ENCODE results near the gene PRKCQ. TPM values are rescaled to one million over a fixed set of nuclear protein-coding genes. Genes with fewer than 3 reads are reported as not detected.
A peak's percentile ranks its signal among the peaks of the same experiment; 100 is the strongest.

PRKCQ gene
- total and polyA plus RNA-seq, 2 experiments from 2014 or later = 0.43 to 0.97 TPM

GRCh38 chr10:6386346-6386745 lies 193.7 kb downstream of the PRKCQ start:
- H3K4me2 ChIP-seq = no peak overlapping the region
- no peaks in the 10 kb centered on the region for H4K20me1 ChIP-seq (ENCODE audit: insufficient read depth, poor library complexity, severe bottlenecking)
- TF ChIP-seq EZH2phosphoT487 (IDR thresholded peaks at IDR 0.05; ENCODE audit: low read depth, severe bottlenecking, unreplicated experiment) (no peak), EZH2 (IDR thresholded peaks at IDR 0.05; ENCODE audit: borderline replicate concordance) (no peak), CTCF (IDR thresholded peaks at IDR 0.05; ENCODE audit: poor library complexity) (no peak)
- WGBS (ENCODE audit: low lambda C conversion rate, missing lambda C conversion rate) = 95% methylated on average over 6 of the region's 6 CpGs
- no peaks in the 10 kb centered on the region for H3K9me2 ChIP-seq (replicated peaks; ENCODE audit: insufficient read depth)
- H3K79me2 ChIP-seq = no peaks in the 10 kb centered on the region
- no peak for DNase-seq (ENCODE audit: low spot score)
- no peaks in the 10 kb centered on the region for H3K27me3 ChIP-seq
- H3K9me3 ChIP-seq (ENCODE audit: low read depth) = peaks cover 9% of the 10 kb centered on the region
- H2AFZ ChIP-seq = no peak overlapping the region
- H3K27ac ChIP-seq = no peak overlapping the region
- no peaks in the 10 kb centered on the region for H3K36me3 ChIP-seq (replicated peaks; ENCODE audit: insufficient read depth, low read depth)
- no peak overlapping the region for H3K4me3 ChIP-seq
- peaks cover 5% of the 10 kb centered on the region for H3K4me1 ChIP-seq (ENCODE audit: insufficient read depth)

- no peaks in the 10 kb centered on the region for H3K27me3 ChIP-seq
- H3K4me3 ChIP-seq = no peak overlapping the region
- H3K27ac ChIP-seq = no peak overlapping the region
- no peaks in the 10 kb centered on the region for H3K79me2 ChIP-seq
- H4K20me1 ChIP-seq (ENCODE audit: insufficient read depth, poor library complexity, severe bottlenecking) = no peaks in the 10 kb centered on the region
- H3K36me3 ChIP-seq (replicated peaks; ENCODE audit: insufficient read depth, low read depth) = no peaks in the 10 kb centered on the region
- no peak for TF ChIP-seq CTCF (IDR thresholded peaks at IDR 0.05; ENCODE audit: poor library complexity)
- no peak for TF ChIP-seq EZH2phosphoT487 (IDR thresholded peaks at IDR 0.05; ENCODE audit: low read depth, severe bottlenecking, unreplicated experiment)
- TF ChIP-seq EZH2 (IDR thresholded peaks at IDR 0.05; ENCODE audit: borderline replicate concordance) = no peak
- H3K9me3 ChIP-seq (ENCODE audit: low read depth) = peaks cover 9% of the 10 kb centered on the region
- no peak overlapping the region for H2AFZ ChIP-seq
- 81% methylated on average over 3 of the region's 3 CpGs for WGBS (ENCODE audit: low lambda C conversion rate, missing lambda C conversion rate)
- H3K4me2 ChIP-seq = no peak overlapping the region
- no peaks in the 10 kb centered on the region for H3K9me2 ChIP-seq (replicated peaks; ENCODE audit: insufficient read depth)
- peaks cover 5% of the 10 kb centered on the region for H3K4me1 ChIP-seq (ENCODE audit: insufficient read depth)
- peak; percentile 18 for DNase-seq (ENCODE audit: low spot score)
Measured at GRCh38 chr10:6385665-6386064, 194.4 kb downstream of the PRKCQ start.

- no peaks in the 10 kb centered on the region for H4K20me1 ChIP-seq (ENCODE audit: insufficient read depth, poor library complexity, severe bottlenecking)
- no peaks in the 10 kb centered on the region for H3K36me3 ChIP-seq (replicated peaks; ENCODE audit: insufficient read depth, low read depth)
- no peak for DNase-seq (ENCODE audit: low spot score)
- H3K4me2 ChIP-seq = no peak overlapping the region
- no peaks in the 10 kb centered on the region for H3K9me2 ChIP-seq (replicated peaks; ENCODE audit: insufficient read depth)
- TF ChIP-seq CTCF (IDR thresholded peaks at IDR 0.05; ENCODE audit: poor library complexity) = no peak
- TF ChIP-seq EZH2 (IDR thresholded peaks at IDR 0.05; ENCODE audit: borderline replicate concordance) = no peak
- no peak for TF ChIP-seq EZH2phosphoT487 (IDR thresholded peaks at IDR 0.05; ENCODE audit: low read depth, severe bottlenecking, unreplicated experiment)
- H3K27me3 ChIP-seq = no peaks in the 10 kb centered on the region
- H3K9me3 ChIP-seq (ENCODE audit: low read depth) = peaks cover 2% of the 10 kb centered on the region
- no peak overlapping the region for H3K27ac ChIP-seq
- H3K4me3 ChIP-seq = no peak overlapping the region
- 93% methylated on average over 3 of the region's 3 CpGs for WGBS (ENCODE audit: low lambda C conversion rate, missing lambda C conversion rate)
- no peaks in the 10 kb centered on the region for H3K79me2 ChIP-seq
- H3K4me1 ChIP-seq (ENCODE audit: insufficient read depth) = peaks cover 5% of the 10 kb centered on the region
- H2AFZ ChIP-seq = no peak overlapping the region
Measured at GRCh38 chr10:6384847-6385246, 195.2 kb downstream of the PRKCQ start.

GRCh38 chr10:6384031-6384430 lies 196.0 kb downstream of the PRKCQ start:
- H3K36me3 ChIP-seq (replicated peaks; ENCODE audit: insufficient read depth, low read depth) = no peaks in the 10 kb centered on the region
- H3K9me3 ChIP-seq (ENCODE audit: low read depth) = no peaks in the 10 kb centered on the region
- no peak overlapping the region for H3K27ac ChIP-seq
- no peaks in the 10 kb centered on the region for H3K79me2 ChIP-seq
- H3K4me1 ChIP-seq (ENCODE audit: insufficient read depth) = peaks cover 5% of the 10 kb centered on the region
- no peak overlapping the region for H3K4me3 ChIP-seq
- no peak overlapping the region for H2AFZ ChIP-seq
- TF ChIP-seq EZH2phosphoT487 (IDR thresholded peaks at IDR 0.05; ENCODE audit: low read depth, severe bottlenecking, unreplicated experiment) = no peak
- TF ChIP-seq EZH2 (IDR thresholded peaks at IDR 0.05; ENCODE audit: borderline replicate concordance) = no peak
- no peaks in the 10 kb centered on the region for H4K20me1 ChIP-seq (ENCODE audit: insufficient read depth, poor library complexity, severe bottlenecking)
- H3K27me3 ChIP-seq = no peaks in the 10 kb centered on the region
- H3K4me2 ChIP-seq = no peak overlapping the region
- no peak for DNase-seq (ENCODE audit: low spot score)
- 91% methylated on average over 7 of the region's 7 CpGs for WGBS (ENCODE audit: low lambda C conversion rate, missing lambda C conversion rate)
- H3K9me2 ChIP-seq (replicated peaks; ENCODE audit: insufficient read depth) = no peaks in the 10 kb centered on the region

Data from hepatocyte (in vitro differentiated cells).